NCI-H526 treated with DMSO at 0.1 percent for 48 hours (cell line): Measurements from ENCODE around the gene AP5Z1.

Source experiments
- DNase-seq: peaks from one replicate; lab custom pipeline; 2025; lab: John Stamatoyannopoulos, UW

AP5Z1 gene

GRCh38 chr7:4766666-4767519 lies 8.5 kb upstream of the AP5Z1 start:
- DNase-seq, result no peak

GRCh38 chr7:4768597-4769569 lies 6.5 kb upstream of the AP5Z1 start:
- no peak for DNase-seq

GRCh38 chr7:4769761-4770160 lies 5.7 kb upstream of the AP5Z1 start:
- no peak for DNase-seq

- no peak for DNase-seq
These were observed 4.5 kb upstream of the AP5Z1 start for GRCh38 chr7:4770886-4771285.

- DNase-seq, result no peak
These were observed 3.7 kb upstream of the AP5Z1 start for GRCh38 chr7:4771737-4772136.

- no peak for DNase-seq
These were observed 3.1 kb upstream of the AP5Z1 start for GRCh38 chr7:4772306-4772705.

- DNase-seq, result no peak
These were observed 1.4 kb upstream of the AP5Z1 start for GRCh38 chr7:4774007-4774406.

GRCh38 chr7:4774658-4775249 lies 669 bp upstream of the AP5Z1 start:
- no peak for DNase-seq

- no peak for DNase-seq
These were observed 613 bp downstream of the AP5Z1 start for GRCh38 chr7:4775848-4776623.

- DNase-seq, result no peak
These were observed 3.7 kb downstream of the AP5Z1 start for GRCh38 chr7:4779118-4779517.

GRCh38 chr7:4781366-4782069 lies 6.1 kb downstream of the AP5Z1 start:
- no peak for DNase-seq

GRCh38 chr7:4782333-4783291 lies 7.2 kb downstream of the AP5Z1 start:
- DNase-seq, result no peak

- DNase-seq, result no peak
These were observed 7.8 kb downstream of the AP5Z1 start for GRCh38 chr7:4783292-4783652.

- DNase-seq, result no peak
These were observed 8.4 kb downstream of the AP5Z1 start for GRCh38 chr7:4783762-4784351.

GRCh38 chr7:4784799-4785198 lies 9.4 kb downstream of the AP5Z1 start:
- no peak for DNase-seq

GRCh38 chr7:4785371-4785770 lies 9.9 kb downstream of the AP5Z1 start:
- DNase-seq, result no peak

GRCh38 chr7:4786015-4786414 lies 10.6 kb downstream of the AP5Z1 start:
- no peak for DNase-seq

GRCh38 chr7:4787541-4787940 lies 12.1 kb downstream of the AP5Z1 start:
- no peak for DNase-seq

- no peak for DNase-seq
These were observed 12.7 kb downstream of the AP5Z1 start for GRCh38 chr7:4787947-4788626.
